NB4 (cell line): ENCODE results near the gene MMEL1.

Experiments used
- MAX ChIP-seq: IDR thresholded peaks from 2 replicates; pipeline ENCODE4 v1.6.1; 2011; ENCODE audit warnings: low read depth, low read length
- POLR2A ChIP-seq: IDR thresholded peaks from 2 replicates; pipeline ENCODE4 v1.6.1; 2011; ENCODE audit warnings: mild to moderate bottlenecking; ENCODE audit not compliant: insufficient read length; ENCODE audit errors: extremely low read depth
- TF ChIP-seq, protein P1 (sequence below): IDR thresholded peaks from one replicate; pipeline ENCODE4 v1.5.1; 2012; ENCODE audit warnings: low read depth, low read length

GRCh38 chr1:2558420-2558819, 74.4 kb downstream of the MMEL1 start:
- TF ChIP-seq, protein P1, sequence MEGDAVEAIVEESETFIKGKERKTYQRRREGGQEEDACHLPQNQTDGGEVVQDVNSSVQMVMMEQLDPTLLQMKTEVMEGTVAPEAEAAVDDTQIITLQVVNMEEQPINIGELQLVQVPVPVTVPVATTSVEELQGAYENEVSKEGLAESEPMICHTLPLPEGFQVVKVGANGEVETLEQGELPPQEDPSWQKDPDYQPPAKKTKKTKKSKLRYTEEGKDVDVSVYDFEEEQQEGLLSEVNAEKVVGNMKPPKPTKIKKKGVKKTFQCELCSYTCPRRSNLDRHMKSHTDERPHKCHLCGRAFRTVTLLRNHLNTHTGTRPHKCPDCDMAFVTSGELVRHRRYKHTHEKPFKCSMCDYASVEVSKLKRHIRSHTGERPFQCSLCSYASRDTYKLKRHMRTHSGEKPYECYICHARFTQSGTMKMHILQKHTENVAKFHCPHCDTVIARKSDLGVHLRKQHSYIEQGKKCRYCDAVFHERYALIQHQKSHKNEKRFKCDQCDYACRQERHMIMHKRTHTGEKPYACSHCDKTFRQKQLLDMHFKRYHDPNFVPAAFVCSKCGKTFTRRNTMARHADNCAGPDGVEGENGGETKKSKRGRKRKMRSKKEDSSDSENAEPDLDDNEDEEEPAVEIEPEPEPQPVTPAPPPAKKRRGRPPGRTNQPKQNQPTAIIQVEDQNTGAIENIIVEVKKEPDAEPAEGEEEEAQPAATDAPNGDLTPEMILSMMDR: no peak
- TF ChIP-seq POLR2A (no peak), MAX (no peak)
